GM19372 (cell line): ENCODE data around the gene PMF1.
A peak's percentile ranks its signal among the peaks of the same experiment; 100 is the strongest.
"Not testable (repeated sequence)": the region's sequence is repeated elsewhere in the genome, so short reads cannot be mapped to it uniquely, and the experiment has no call there.

Experiments used
- ATAC-seq: cut with Tn5 transposase; IDR thresholded peaks from one replicate; pipeline ENCODE4 v1.9.1; 2021; ENCODE audit warnings: mild to moderate bottlenecking, low read depth, moderate library complexity; ENCODE audit not compliant: unreplicated experiment

Gene PMF1

GRCh38 chr1:156195853-156196252, 17.0 kb upstream of the PMF1 start:
- no peak for ATAC-seq

- no peak for ATAC-seq
Observed at GRCh38 chr1:156196445-156196844, 16.4 kb upstream of the PMF1 start.

GRCh38 chr1:156198831-156199349, 13.9 kb upstream of the PMF1 start:
- ATAC-seq, result no peak

GRCh38 chr1:156200044-156200443, 12.8 kb upstream of the PMF1 start:
- ATAC-seq, result no peak

DNA sequence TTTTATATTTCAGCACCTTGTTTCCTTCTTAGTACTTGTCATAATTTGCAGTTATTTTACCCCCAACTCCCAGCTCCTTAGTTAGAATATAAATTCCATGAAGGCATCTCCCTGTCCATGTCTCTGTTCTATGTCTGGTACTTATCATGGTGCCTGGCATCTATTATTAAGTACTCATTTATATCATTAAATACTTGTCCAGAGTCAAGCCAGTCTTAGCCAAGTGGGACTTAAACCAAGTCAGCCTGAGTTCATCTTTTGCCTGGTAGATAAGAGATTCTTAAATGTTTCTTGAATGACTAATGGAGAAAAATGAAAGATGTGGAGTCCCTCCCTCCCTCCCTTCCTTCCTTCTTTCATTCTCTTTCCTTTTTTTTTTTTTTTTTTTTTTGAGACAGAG, 9.5 kb upstream of the PMF1 start:
- no peak for ATAC-seq

DNA sequence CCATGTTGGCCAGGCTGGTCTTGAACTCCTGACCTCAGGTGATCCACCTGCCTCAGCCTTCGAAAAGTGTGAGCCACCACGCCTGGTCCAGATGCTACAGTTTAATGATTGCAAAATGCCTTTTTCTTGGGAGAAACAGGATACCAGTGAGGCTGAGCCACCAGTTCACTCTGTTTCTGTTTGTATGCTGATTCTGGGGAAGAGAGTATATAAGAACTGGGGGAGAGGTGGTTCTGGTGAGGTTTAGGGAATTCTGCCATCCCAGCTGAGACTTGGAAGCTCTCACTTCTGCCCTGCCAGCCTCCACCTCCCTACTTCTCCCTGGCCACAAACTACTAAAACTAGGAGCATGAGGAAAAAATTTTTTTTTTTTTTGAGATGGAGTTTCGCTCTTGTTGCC, 8.1 kb upstream of the PMF1 start:
- no peak for ATAC-seq

GRCh38 chr1:156211243-156211642, 1.6 kb upstream of the PMF1 start:
- ATAC-seq, result no peak

DNA sequence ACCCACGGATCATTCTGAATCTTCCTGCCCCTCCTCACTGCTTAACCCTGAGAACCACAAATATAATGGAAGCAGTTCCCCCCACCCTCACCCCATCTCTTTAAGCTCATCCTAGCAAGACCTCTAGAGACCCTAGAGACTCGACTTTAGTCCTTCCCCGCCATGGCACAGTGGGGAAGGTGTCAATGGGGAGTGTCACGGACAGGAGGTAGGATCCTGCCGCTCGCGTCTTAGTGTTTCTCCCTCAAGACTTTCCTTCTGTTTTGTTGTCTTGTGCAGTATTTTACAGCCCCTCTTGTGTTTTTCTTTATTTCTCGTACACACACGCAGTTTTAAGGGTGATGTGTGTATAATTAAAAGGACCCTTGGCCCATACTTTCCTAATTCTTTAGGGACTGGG, 677 bp upstream of the PMF1 start:
- no peak for ATAC-seq

GRCh38 chr1:156213644-156213966, 798 bp downstream of the PMF1 start:
- no peak for ATAC-seq

DNA sequence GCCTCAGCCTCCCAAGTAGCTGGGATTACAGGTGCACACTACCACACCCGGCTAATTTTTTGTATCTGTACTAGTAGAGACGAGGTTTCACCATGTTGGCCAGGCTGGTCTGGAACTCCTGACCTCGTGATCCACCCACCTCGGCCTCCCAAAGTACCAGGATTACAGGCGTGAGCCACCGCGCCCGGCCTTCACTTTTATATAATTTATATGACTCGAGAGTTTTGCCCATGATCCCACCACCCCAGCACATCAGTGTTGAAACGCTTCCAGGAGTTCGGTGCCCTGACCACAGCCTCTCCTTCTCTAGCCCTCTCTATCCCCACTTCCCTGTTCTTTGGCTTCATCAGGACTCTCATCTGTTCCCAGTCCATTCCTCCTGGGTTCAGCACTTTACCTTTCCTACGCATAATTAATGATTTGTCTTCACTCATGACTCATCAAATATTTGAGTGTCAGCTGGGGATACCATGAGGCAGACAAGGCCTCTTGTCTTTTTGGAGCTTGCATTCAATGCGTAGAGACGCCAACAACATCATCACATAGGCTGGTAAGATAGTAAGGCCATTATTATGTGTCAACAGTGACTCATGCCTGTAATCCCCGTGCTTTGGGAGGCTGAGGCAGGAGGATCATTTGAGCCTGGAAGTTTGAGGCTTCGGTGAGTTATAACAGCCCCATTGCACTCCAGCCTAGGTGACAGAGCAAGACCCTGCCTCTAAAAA, 1.4 kb downstream of the PMF1 start:
- no peak for ATAC-seq

- ATAC-seq, result not testable (repeated sequence)
Observed at GRCh38 chr1:156216361-156217086, 3.7 kb downstream of the PMF1 start.

DNA sequence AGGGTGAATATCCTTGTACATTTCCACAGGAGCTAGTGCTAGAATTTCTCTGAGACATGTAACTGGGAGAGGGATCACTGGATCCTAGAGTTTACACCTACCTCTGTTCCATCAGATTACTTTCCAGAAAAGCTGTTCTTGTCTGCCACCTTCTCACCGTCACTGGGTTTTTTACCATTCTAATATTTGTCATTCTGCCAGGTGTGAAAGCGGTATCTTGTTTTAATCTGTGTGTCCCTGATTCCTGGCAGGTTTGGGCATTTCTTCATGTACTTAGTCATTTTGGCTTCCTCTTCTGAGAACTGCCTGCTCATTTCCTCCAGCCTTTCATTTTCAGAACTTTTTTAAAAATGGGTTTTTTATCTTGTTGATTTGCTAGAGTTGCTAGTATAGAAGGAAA, 5.1 kb downstream of the PMF1 start:
- no peak for ATAC-seq

GRCh38 chr1:156220226-156220625, 7.4 kb downstream of the PMF1 start:
- ATAC-seq, result no peak

DNA sequence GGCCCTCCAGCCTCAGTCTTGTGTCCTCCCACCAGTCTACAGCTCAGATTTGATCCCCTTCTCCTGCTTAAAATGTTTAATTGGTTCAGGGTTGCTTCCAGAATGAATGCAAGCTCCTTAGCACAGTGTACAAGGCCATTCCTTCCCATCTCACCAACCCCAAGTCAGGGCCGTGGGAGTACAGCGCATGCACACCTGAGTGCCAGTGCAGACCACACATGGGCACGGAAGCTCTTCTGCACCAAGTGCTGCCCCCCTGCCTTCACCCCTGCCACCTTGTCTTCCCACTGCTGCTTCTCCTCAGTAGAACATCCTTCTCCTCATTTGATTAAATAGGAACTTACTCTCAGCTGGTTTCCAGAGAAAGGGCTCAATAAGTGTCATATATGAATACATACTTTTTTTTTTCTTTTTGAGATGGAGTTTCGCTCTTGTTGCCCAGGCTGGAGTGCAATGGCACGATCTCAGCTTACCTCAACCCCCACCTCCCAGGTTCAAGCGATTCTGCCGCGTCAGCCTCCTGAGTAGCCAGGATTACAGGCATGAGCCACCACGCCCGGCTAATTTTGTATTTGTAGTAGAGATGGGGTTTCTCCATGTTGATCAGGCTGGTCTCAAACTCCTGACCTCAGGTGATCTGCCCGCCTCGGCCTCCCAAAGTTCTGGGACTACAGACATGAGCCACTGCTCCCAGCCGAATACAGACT, 9.3 kb downstream of the PMF1 start:
- ATAC-seq, result no peak

DNA sequence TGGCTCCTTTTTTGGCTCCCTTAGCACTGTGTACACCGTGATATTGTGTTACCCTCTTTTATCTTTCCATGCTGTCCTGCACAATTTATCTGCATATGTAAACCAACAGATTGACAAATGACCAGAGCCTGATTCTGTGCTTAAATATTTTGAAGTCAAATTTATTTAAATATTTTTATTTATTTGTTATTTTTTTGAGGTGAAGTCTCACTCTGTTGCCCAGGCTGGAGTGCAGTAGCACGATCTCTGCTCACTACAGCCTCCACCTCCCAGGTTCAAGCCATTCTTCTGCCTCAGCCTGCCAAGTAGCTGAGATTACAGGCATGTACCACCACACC, 12.8 kb downstream of the PMF1 start:
- ATAC-seq, result peak; percentile 16

DNA sequence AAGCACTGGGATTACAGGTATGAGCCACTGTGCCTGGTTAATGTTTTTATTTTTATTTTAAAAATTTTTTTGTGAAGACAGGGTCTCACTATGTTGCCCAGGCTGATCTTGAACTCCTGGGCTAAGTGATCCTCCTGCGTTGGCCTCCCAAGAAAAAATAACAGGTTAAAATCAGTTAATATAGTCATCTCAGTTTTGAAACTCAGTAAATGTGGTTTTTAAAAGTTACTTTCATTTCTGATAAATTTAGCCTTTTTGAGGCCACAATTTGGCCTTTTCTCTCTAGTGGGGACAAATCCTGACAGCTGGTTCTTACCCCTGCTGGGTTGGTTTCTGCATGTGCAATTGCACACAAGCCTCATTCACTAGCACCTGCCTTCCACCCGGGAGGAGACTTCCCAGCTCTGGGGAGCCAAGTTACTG, 13.3 kb downstream of the PMF1 start:
- ATAC-seq, result peak; percentile 58

GRCh38 chr1:156226782-156227181, 14.0 kb downstream of the PMF1 start:
- ATAC-seq, result no peak

- ATAC-seq, result no peak
Observed at GRCh38 chr1:156228501-156228900, 15.7 kb downstream of the PMF1 start.

DNA sequence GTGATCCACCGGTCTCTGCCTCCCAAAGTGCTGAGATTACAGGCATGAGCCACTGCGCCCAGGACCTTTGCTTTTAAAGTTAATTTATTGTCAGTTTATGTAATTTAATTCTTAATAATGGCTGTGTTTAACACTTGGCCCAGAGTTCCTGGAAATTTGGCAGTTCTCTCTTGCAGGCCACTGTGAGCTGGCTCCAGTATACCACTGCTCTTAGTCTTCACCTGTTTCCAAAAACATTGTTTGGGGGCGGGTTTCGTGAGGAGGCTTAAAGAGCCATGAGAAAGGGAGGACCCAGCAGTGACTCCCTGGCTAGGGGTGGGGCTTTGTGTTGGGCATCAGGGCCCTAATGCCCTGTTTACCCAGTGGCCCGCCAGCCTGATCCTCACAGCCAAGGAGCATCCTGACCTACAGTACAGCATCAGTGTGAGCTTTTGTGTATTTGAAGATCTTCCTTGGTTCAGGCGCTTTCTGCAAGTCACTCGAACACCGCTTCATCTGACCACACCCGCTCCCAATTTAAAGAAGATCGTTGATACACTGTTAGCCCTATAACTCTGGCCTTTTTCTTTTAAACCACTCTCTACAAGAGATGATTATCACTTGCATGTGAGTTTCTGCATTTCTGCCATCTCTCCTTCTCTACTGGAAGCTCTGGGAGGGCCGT, 17.1 kb downstream of the PMF1 start:
- no peak for ATAC-seq

DNA sequence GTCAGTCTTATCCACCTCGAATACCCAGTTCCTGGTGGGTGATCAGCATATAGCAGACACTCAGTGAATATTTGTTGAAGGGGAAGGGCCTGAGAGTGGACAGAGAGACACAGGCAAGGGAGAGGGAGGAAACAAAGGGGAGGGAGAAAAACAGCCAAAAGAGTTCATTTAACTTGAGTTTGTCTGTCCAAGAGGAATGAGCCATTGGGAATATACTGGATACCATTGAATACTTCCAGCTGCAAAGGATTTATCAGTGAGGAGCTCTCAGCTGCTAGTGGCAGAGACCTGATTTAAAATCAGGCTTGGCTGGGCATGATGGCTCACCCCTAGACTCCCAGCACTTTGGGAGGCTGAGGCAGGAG, 17.6 kb downstream of the PMF1 start:
- no peak for ATAC-seq

GRCh38 chr1:156232201-156232894, 19.5 kb downstream of the PMF1 start:
- ATAC-seq, result no peak
